Cardiac fibroblast (primary cell): ENCODE results near the gene BUD31.

ENCODE experiments used
- DNase-seq, 2 donors: peaks; one replicate each; pipeline versions ENCODE4 v3.0.0 to v3.0.0-alpha.2; 2010; ENCODE audit warnings: low read depth in 2 of 2
- H3K4me3 ChIP-seq, 2 donors: replicated peaks in 1 of 2; 1 replicate in 1 of 2; 2 replicates in 1 of 2; pipeline ENCODE4 v1.5.1; 2011; ENCODE audit warnings: low read depth in 2 of 2, low read length in 2 of 2, mild to moderate bottlenecking in 2 of 2, moderate library complexity in 1 of 2
- TF ChIP-seq, protein P1 (sequence below): IDR thresholded peaks from one replicate; pipeline ENCODE4 v1.5.1; 2011; ENCODE audit warnings: low read depth, mild to moderate bottlenecking, low read length, inconsistent platforms

BUD31 gene

DNA sequence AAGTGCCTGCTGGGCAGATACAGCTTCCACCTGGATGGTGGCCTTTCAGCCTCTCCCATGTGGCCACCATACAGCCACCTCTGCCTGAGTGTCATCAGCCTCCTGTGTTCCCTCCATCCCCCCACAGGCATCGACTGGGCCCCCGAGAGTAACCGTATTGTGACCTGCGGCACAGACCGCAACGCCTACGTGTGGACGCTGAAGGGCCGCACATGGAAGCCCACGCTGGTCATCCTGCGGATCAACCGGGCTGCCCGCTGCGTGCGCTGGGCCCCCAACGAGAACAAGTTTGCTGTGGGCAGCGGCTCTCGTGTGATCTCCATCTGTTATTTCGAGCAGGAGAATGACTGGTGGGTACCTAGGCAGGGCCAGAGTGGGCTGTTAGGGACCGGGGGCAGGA lies 20.9 kb upstream of the BUD31 start:
- TF ChIP-seq, protein P1, sequence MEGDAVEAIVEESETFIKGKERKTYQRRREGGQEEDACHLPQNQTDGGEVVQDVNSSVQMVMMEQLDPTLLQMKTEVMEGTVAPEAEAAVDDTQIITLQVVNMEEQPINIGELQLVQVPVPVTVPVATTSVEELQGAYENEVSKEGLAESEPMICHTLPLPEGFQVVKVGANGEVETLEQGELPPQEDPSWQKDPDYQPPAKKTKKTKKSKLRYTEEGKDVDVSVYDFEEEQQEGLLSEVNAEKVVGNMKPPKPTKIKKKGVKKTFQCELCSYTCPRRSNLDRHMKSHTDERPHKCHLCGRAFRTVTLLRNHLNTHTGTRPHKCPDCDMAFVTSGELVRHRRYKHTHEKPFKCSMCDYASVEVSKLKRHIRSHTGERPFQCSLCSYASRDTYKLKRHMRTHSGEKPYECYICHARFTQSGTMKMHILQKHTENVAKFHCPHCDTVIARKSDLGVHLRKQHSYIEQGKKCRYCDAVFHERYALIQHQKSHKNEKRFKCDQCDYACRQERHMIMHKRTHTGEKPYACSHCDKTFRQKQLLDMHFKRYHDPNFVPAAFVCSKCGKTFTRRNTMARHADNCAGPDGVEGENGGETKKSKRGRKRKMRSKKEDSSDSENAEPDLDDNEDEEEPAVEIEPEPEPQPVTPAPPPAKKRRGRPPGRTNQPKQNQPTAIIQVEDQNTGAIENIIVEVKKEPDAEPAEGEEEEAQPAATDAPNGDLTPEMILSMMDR = no peak
- DNase-seq = no peak

DNA sequence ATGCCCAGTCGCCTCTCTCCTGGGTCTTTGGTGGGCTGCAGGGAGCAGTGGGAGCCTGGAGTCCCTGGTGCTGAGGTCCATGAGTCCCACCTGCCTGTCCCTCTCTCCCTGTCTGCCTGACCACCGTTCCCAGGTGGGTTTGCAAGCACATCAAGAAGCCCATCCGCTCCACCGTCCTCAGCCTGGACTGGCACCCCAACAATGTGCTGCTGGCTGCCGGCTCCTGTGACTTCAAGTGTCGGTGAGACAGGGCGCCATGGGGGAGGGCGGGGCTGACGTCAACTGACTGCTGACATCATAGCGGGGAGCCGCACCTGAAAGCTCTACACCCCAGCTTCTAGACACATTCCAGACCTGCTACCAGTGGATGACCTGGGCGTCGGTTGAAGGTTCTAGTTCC lies 19.0 kb upstream of the BUD31 start:
- DNase-seq = no peak
- H3K4me3 ChIP-seq = no peak overlapping the region
- TF ChIP-seq, protein P1 = no peak

More for the DNA sequence above, 20.9 kb upstream of the BUD31 start:
- H3K4me3 ChIP-seq = no peak overlapping the region

DNA sequence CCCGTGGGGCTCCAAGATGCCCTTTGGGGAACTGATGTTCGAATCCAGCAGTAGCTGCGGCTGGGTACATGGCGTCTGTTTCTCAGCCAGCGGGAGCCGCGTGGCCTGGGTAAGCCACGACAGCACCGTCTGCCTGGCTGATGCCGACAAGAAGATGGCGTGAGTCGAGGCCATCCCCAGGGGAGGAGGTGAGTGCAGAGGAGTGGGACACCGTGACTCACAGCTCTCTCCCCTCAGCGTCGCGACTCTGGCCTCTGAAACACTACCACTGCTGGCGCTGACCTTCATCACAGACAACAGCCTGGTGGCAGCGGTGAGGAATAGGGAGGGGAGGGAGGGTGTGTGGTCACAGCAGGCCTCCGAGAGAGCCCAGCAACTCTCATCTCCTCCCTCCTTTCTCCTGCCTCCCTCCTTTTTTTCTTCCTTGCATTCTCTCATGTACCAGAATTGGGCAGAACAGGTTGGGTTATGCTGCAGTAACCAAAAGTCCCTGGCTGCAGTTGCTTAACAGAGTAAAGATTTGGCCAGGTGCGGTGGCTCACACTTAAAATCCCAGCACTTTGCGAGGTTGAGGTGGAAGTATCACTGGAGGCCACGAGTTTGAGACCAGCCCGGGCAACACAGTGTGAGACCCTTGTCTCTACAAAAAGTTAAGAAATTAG lies 17.7 kb upstream of the BUD31 start:
- DNase-seq = no peak
- no peak overlapping the region for H3K4me3 ChIP-seq
- TF ChIP-seq, protein P1 = no peak

DNA sequence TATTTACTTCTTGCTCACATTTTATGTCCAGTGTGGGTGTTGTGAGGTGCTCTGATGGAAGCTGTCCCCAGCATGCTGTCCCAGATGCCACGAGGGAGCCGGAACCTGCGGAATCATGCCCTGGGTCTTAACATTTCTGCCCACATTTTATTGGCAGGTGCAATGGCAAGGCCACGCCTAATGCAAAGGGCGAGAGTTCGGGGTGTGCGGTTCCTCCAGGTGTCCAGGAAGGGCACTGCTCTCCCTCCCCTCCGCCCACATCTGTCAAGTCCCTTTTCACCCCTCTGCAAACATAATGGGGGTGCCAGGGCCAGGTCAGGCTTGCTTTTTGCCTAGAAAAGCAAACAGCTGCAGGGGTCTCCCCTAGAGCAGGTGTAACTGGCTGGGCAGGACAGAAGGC lies 16.7 kb upstream of the BUD31 start:
- TF ChIP-seq, protein P1 = no peak
- no peak for DNase-seq
- H3K4me3 ChIP-seq = no peak overlapping the region

DNA sequence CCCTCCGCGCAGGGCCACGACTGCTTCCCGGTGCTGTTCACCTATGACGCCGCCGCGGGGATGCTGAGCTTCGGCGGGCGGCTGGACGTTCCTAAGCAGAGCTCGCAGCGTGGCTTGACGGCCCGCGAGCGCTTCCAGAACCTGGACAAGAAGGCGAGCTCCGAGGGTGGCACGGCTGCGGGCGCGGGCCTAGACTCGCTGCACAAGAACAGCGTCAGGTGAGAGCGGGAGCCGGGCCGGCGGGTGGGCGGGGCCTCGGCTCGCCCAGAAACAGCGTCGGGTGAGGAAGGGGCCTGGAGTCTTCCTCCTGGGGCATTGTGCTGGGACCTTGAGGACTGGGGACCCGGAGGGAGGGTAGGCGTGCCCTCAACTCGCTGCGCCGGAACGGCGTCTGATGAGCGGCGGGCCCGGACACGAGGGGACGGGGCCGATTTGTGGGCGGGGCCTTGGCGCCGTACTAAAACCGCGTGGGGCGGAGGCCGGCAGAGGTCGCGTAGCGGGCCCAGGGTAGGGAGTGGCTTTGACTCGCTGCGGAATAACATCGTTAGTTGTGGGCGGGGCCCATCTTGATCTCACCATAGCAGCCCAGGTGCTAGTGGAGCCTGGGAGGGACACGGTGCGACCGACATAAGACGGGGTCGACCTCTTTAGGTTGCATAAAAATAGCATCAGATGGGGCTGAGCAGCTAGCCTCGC lies 16.0 kb upstream of the BUD31 start:
- H3K4me3 ChIP-seq = peak overlapping the region in 1 of 2 donors; percentile 19
- TF ChIP-seq, protein P1 = no peak
- DNase-seq = peak; percentile 47 to 56

DNA sequence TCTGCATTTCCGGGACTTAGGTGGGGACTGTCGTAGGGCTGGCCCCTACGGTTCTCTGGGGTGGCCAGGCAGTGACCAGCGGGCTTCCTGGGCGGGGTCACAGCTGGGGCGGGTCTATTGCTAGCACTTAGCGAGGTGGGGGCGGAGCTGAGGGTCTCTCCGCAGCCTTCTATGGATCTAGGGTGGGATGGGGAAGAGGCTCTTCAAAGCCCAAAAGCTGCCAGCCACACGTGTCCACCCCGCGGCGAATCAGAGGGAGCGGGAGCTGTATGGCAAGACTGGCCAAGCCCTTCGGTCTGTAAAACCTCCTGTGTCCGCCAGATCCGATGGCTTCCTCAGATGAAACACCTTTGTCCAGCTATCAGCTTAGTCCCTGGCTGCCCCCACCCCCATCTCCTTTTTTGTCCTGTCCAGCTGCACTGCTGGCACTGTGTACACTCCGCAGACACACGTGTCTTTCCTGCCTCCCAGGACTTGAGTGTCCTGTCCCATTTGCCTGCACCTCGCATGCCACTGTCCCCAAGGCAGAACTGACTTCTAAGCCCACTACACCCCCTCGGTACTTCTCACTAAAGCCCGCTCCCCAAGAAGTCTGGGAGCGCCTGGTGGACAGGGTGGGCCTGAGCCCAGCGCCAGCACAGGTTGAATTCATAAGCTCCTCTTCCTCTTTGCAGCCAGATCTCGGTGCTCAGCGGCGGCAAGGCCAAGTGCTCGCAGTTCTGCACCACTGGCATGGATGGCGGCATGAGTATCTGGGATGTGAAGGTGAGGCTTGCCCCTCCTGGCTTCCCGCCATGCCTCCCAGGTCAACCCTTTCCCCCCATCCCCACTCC lies 15.2 kb upstream of the BUD31 start:
- TF ChIP-seq, protein P1 = no peak
- no peak overlapping the region for H3K4me3 ChIP-seq
- no peak for DNase-seq
